OCI-LY1 (cell line): Measurements from ENCODE around the gene SSH2.

Experiments
- H2AFZ ChIP-seq: fragments of 200-600 bp; sonication (generic), shearing (Covaris generic); 2 replicates; pipeline ENCODE4 v1.6.0; 2014; ENCODE audit warnings: antibody characterized with exemption, mild to moderate bottlenecking, low read length
- H3F3A ChIP-seq: fragments of 200-600 bp; sonication (generic), shearing (Covaris generic); 2 replicates; pipeline ENCODE4 v1.6.0; 2014; ENCODE audit warnings: mild to moderate bottlenecking, antibody characterized with exemption, low read length, moderate library complexity; ENCODE audit not compliant: insufficient read depth
- H3K27ac ChIP-seq: fragments of 200-600 bp; sonication (generic); 2 replicates; pipeline ENCODE4 v1.5.1; 2014; ENCODE audit warnings: low read length, mixed run types, mild to moderate bottlenecking, low read depth; ENCODE audit not compliant: poor library complexity, severe bottlenecking
- H3K27me3 ChIP-seq: fragments of 200-600 bp; sonication (generic); 2 replicates; pipeline ENCODE4 v1.6.0; 2014; ENCODE audit warnings: antibody characterized with exemption, mild to moderate bottlenecking, low read length, moderate library complexity; ENCODE audit not compliant: insufficient read depth
- H3K36me3 ChIP-seq: fragments of 200-600 bp; sonication (generic); 2 replicates; pipeline ENCODE4 v1.6.1; 2014; ENCODE audit warnings: mild to moderate bottlenecking, antibody characterized with exemption, low read length, moderate library complexity, mixed read lengths; ENCODE audit not compliant: insufficient read depth
- H3K4me1 ChIP-seq: fragments of 200-600 bp; sonication (generic); 2 replicates; pipeline ENCODE4 v1.5.1; 2014; ENCODE audit warnings: mild to moderate bottlenecking, low read length, moderate library complexity; ENCODE audit not compliant: insufficient read depth, severe bottlenecking
- H3K4me2 ChIP-seq: fragments of 200-600 bp; sonication (generic), shearing (Covaris generic); 2 replicates; pipeline ENCODE4 v1.6.1; 2014; ENCODE audit warnings: low read length
- H3K4me3 ChIP-seq: fragments of 200-600 bp; sonication (generic); 2 replicates; pipeline ENCODE4 v1.5.1; 2014; ENCODE audit warnings: low read length, low read depth, mild to moderate bottlenecking, mixed read lengths; ENCODE audit not compliant: poor library complexity, severe bottlenecking
- H3K79me2 ChIP-seq: fragments of 200-600 bp; shearing (Covaris generic); 2 replicates; pipeline ENCODE4 v1.6.1; 2016; ENCODE audit warnings: mixed run types, low read length, mixed read lengths; ENCODE audit not compliant: insufficient read depth
- H3K9ac ChIP-seq: fragments of 200-600 bp; sonication (generic), shearing (Covaris generic); 2 replicates; pipeline ENCODE4 v1.6.1; 2014; ENCODE audit warnings: mild to moderate bottlenecking, low read length, mixed read lengths
- H3K9me2 ChIP-seq: fragments of 200-600 bp; sonication (generic), shearing (Covaris generic); 2 replicates; pipeline ENCODE4 v1.6.1; 2014; ENCODE audit warnings: low read depth, mild to moderate bottlenecking, low read length, mixed read lengths
- H3K9me3 ChIP-seq: fragments of 200-600 bp; shearing (Covaris generic); 2 replicates; pipeline ENCODE4 v1.6.1; 2014; ENCODE audit warnings: low read length, mixed read lengths
- H4K20me1 ChIP-seq: fragments of 200-600 bp; sonication (generic), shearing (Covaris generic); 2 replicates; pipeline ENCODE4 v1.6.0; 2016; ENCODE audit warnings: mild to moderate bottlenecking, low read length; ENCODE audit not compliant: insufficient read depth
- EZH2 ChIP-seq: fragments of 200-600 bp; sonication (generic), shearing (Covaris generic); IDR thresholded peaks from 2 replicates; pipeline ENCODE4 v1.8.0; 2017; ENCODE audit warnings: borderline replicate concordance, mixed run types, mild to moderate bottlenecking, antibody characterized with exemption, low read length, moderate library complexity, mixed read lengths
- TF ChIP-seq, protein P1 (sequence below): fragments of 200-600 bp; sonication (generic), shearing (Covaris generic); IDR thresholded peaks from 2 replicates; pipeline ENCODE4 v1.5.1; 2017; ENCODE audit warnings: mild to moderate bottlenecking, antibody characterized with exemption, low read length, moderate library complexity, mixed read lengths

Gene SSH2

DNA sequence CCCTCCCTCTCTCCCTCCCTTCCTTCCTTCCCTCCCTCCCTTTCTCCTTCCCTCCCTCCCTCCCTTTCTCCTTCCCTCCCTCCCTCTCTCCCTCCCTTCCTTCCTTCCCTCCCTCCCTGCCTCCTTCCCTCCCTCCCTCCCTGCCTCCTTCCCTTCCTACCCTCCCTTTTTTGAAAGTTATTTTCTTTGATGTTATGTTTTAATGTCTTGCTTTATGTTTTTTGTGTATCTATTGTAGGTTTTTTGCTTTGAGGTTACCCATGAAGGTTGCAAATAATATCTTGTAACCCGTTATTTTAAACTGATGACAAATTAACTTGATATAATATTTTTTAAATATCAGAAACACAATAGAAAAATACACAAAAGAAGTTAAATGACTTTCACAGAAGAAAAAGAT is 96.2 kb downstream of the SSH2 start:
- H3K4me3 ChIP-seq = no peak overlapping the region
- no peaks in the 10 kb centered on the region for H3K9me2 ChIP-seq
- H3K27ac ChIP-seq = no peak overlapping the region
- H3K36me3 ChIP-seq = no peaks in the 10 kb centered on the region
- H3K4me2 ChIP-seq = no peak overlapping the region
- no peaks in the 10 kb centered on the region for H3F3A ChIP-seq
- no peak overlapping the region for H2AFZ ChIP-seq
- no peaks in the 10 kb centered on the region for H3K9me3 ChIP-seq
- no peaks in the 10 kb centered on the region for H4K20me1 ChIP-seq
- H3K79me2 ChIP-seq = no peaks in the 10 kb centered on the region
- H3K27me3 ChIP-seq = no peaks in the 10 kb centered on the region
- H3K4me1 ChIP-seq = peaks cover 61% of the 10 kb centered on the region
- no peak overlapping the region for H3K9ac ChIP-seq
- TF ChIP-seq, protein P1, sequence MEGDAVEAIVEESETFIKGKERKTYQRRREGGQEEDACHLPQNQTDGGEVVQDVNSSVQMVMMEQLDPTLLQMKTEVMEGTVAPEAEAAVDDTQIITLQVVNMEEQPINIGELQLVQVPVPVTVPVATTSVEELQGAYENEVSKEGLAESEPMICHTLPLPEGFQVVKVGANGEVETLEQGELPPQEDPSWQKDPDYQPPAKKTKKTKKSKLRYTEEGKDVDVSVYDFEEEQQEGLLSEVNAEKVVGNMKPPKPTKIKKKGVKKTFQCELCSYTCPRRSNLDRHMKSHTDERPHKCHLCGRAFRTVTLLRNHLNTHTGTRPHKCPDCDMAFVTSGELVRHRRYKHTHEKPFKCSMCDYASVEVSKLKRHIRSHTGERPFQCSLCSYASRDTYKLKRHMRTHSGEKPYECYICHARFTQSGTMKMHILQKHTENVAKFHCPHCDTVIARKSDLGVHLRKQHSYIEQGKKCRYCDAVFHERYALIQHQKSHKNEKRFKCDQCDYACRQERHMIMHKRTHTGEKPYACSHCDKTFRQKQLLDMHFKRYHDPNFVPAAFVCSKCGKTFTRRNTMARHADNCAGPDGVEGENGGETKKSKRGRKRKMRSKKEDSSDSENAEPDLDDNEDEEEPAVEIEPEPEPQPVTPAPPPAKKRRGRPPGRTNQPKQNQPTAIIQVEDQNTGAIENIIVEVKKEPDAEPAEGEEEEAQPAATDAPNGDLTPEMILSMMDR = no peak
- no peak for TF ChIP-seq EZH2

DNA sequence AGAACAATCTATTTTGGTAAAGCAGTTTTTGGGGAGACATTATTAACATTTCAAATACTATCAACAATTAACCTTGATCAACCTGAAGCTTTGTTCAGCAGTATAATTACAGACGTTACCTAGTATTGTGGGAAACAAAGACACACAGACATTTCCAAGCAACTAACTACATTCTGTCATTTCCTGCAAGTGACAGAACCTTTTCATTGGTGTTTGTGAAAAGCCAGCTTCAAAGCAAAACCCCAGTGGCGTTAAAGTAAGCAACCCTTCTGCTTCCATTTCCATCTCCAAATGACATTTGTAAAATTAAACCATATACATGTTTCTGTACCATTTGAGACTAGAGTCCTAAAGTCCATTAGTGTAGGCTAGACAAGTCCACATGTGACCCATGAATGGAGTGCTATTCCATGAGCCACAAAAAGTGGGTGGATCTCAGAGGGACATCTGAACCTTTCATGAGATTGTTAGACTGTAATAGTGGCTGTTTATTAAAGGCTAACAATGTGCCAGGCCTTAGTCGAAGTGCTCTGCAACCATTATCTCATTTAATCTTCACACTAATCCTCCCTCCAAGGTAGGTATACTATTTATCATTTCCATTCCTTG is 101.2 kb downstream of the SSH2 start:
- TF ChIP-seq, protein P1 = no peak
- no peak for TF ChIP-seq EZH2
- H2AFZ ChIP-seq = no peak overlapping the region

DNA sequence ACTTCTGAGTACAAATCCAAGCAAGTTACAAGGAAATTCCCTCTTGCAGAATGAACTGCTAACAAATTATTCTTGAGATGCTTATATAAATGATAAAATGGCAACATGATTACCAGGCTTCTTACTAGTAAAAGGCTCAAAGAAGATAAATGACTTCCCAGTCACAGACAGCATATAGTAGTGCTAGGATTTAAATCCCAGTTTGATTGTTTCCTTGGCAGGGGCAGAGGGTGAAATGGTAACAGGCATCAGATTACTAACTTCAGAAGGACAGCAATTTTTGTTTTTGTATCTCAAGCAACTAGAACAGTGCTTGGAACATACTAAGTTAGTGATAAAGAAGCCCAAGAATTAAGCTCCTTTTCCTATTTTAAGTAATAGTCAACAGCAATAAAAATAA is 102.8 kb downstream of the SSH2 start:
- no peak overlapping the region for H3K4me2 ChIP-seq
- H3F3A ChIP-seq = no peaks in the 10 kb centered on the region
- no peak overlapping the region for H3K4me3 ChIP-seq
- no peaks in the 10 kb centered on the region for H3K9me2 ChIP-seq
- no peak overlapping the region for H3K9ac ChIP-seq
- H3K4me1 ChIP-seq = peaks cover 36% of the 10 kb centered on the region
- H3K36me3 ChIP-seq = peaks cover 12% of the 10 kb centered on the region; the same call in 1 of the 2 replicates
- no peak overlapping the region for H2AFZ ChIP-seq
- no peaks in the 10 kb centered on the region for H4K20me1 ChIP-seq
- H3K9me3 ChIP-seq = no peaks in the 10 kb centered on the region
- H3K27ac ChIP-seq = no peak overlapping the region
- TF ChIP-seq, protein P1 = no peak
- no peak for TF ChIP-seq EZH2
- 0 out of 2 replicates have a peak, but pooled peaks cover 2% of the 10 kb centered on the region for H3K79me2 ChIP-seq
- no peaks in the 10 kb centered on the region for H3K27me3 ChIP-seq

More for the DNA sequence above, 101.2 kb downstream of the SSH2 start:
- no peaks in the 10 kb centered on the region for H4K20me1 ChIP-seq
- H3K27me3 ChIP-seq = no peaks in the 10 kb centered on the region
- H3K9ac ChIP-seq = no peak overlapping the region
- H3K9me3 ChIP-seq = no peaks in the 10 kb centered on the region
- H3K79me2 ChIP-seq = 0 out of 2 replicates have a peak, but pooled peaks cover 2% of the 10 kb centered on the region
- no peak overlapping the region for H3K4me3 ChIP-seq
- no peaks in the 10 kb centered on the region for H3F3A ChIP-seq
- H3K4me1 ChIP-seq = peaks cover 39% of the 10 kb centered on the region
- H3K4me2 ChIP-seq = no peak overlapping the region
- peaks cover 12% of the 10 kb centered on the region; the same call in 1 of the 2 replicates for H3K36me3 ChIP-seq
- no peaks in the 10 kb centered on the region for H3K9me2 ChIP-seq
- H3K27ac ChIP-seq = no peak overlapping the region
